IMR-90 (cell line): ENCODE results near the gene CD28. TPM values are rescaled to one million over a fixed set of nuclear protein-coding genes. Genes with fewer than 3 reads are reported as not detected.

Experiments
- ATAC-seq: fragments of 200-7000 bp; cut with Tn5 transposase; 2 replicates; pipeline ENCODE4 v1.9.1; 2020; ENCODE audit warnings: low read depth, mild to moderate bottlenecking, moderate library complexity
- BruUV-seq: library from RNA; stranded (reverse); fragments of 400-500 nt; replicated peaks from 2 replicates; lab custom pipeline; 2021; lab: Mats Ljungman, UMichigan
- CTCF ChIA-PET: fragments of 300-600 bp; formaldehyde crosslinking; extraction: SDS; loops from one replicate; lab custom pipeline; 2021; ENCODE audit warnings: antibody characterized with exemption; lab: Yijun Ruan, JAX
- POLR2A ChIA-PET: fragments of 300-600 bp; sonication (Branson Sonifier 250); formaldehyde crosslinking; loops from one replicate; lab custom pipeline; 2022; ENCODE audit warnings: antibody characterized with exemption; ENCODE audit not compliant: unreplicated experiment; lab: Charles Lee
- DNase-seq: peaks from one replicate; pipeline ENCODE4 v3.0.0; 2013
- H2AFZ ChIP-seq: replicated peaks from 2 replicates; pipeline ENCODE3; 2013; ENCODE audit warnings: low read length, mild to moderate bottlenecking; ENCODE audit not compliant: poor library complexity
- H2AK5ac ChIP-seq: 2 replicates; pipeline ENCODE4 v1.6.1; 2013; ENCODE audit warnings: low read depth, low read length, inconsistent platforms
- H2AK9ac ChIP-seq: replicated peaks from 2 replicates; pipeline ENCODE3; 2013; ENCODE audit warnings: mild to moderate bottlenecking, low read depth, low read length, moderate library complexity; ENCODE audit not compliant: poor library complexity
- H2BK120ac ChIP-seq: 2 replicates; pipeline ENCODE4 v1.6.1; 2013; ENCODE audit warnings: low read depth, low read length, inconsistent platforms
- H2BK15ac ChIP-seq: 3 replicates; pipeline ENCODE4 v1.6.1; 2013; ENCODE audit warnings: low read depth, low read length, inconsistent platforms
- H2BK20ac ChIP-seq: 2 replicates; pipeline ENCODE4 v1.6.1; 2013; ENCODE audit warnings: low read depth, mild to moderate bottlenecking, inconsistent platforms, low read length, moderate library complexity
- H2BK5ac ChIP-seq: 2 replicates; pipeline ENCODE4 v1.6.1; 2013; ENCODE audit warnings: mild to moderate bottlenecking, low read depth, low read length, inconsistent platforms; ENCODE audit not compliant: poor library complexity, severe bottlenecking
- H3K14ac ChIP-seq: replicated peaks from 2 replicates; pipeline ENCODE4 v1.6.1; 2013; ENCODE audit warnings: low read depth, low read length, inconsistent platforms
- H3K18ac ChIP-seq: 2 replicates; pipeline ENCODE4 v1.6.1; 2013; ENCODE audit warnings: low read depth, low read length, control low read depth
- H3K23ac ChIP-seq: 2 replicates; pipeline ENCODE4 v1.6.1; 2013; ENCODE audit warnings: low read depth, low read length, inconsistent platforms
- H3K27ac ChIP-seq: 2 replicates; pipeline ENCODE4 v1.5.1; 2013; ENCODE audit warnings: mild to moderate bottlenecking, control low read depth, low read length; ENCODE audit not compliant: insufficient read depth
- H3K27me3 ChIP-seq: 2 replicates; pipeline ENCODE4 v1.6.1; 2013; ENCODE audit warnings: low read length; ENCODE audit not compliant: control insufficient read depth, insufficient read depth
- H3K36me3 ChIP-seq: 2 replicates; pipeline ENCODE4 v1.6.1; 2013; ENCODE audit warnings: low read length, mixed read lengths; ENCODE audit not compliant: control insufficient read depth, insufficient read depth
- H3K4ac ChIP-seq: 2 replicates; pipeline ENCODE4 v1.6.1; 2013; ENCODE audit warnings: low read depth, low read length, inconsistent platforms
- H3K4me1 ChIP-seq: 2 replicates; pipeline ENCODE4 v1.6.1; 2013; ENCODE audit warnings: low read length, mixed read lengths; ENCODE audit not compliant: control insufficient read depth, insufficient read depth
- H3K4me2 ChIP-seq: 2 replicates; pipeline ENCODE4 v1.6.1; 2013; ENCODE audit warnings: low read depth, mild to moderate bottlenecking, control low read depth, low read length, moderate library complexity
- H3K4me3 ChIP-seq: 2 replicates; pipeline ENCODE4 v1.5.1; 2013; ENCODE audit warnings: low read depth, mild to moderate bottlenecking, control low read depth, low read length, moderate library complexity; ENCODE audit not compliant: insufficient read depth
- H3K56ac ChIP-seq: 2 replicates; pipeline ENCODE4 v1.6.1; 2013; ENCODE audit warnings: low read length, inconsistent platforms; ENCODE audit not compliant: insufficient read depth; ENCODE audit errors: extremely low read depth
- H3K79me1 ChIP-seq, 2 experiments: 2 replicates each; pipeline ENCODE4 v1.6.1; 2013; ENCODE audit warnings: low read length in 2 of 2, inconsistent platforms in 1 of 2, low read depth in 1 of 2
- H3K9ac ChIP-seq: 2 replicates; pipeline ENCODE4 v1.6.1; 2013; ENCODE audit warnings: low read depth, low read length, control low read depth
- H3K9me1 ChIP-seq: 2 replicates; pipeline ENCODE4 v1.6.1; 2013; ENCODE audit warnings: low read length, inconsistent platforms; ENCODE audit not compliant: insufficient read depth
- H3K9me3 ChIP-seq: 2 replicates; pipeline ENCODE4 v1.6.1; 2013; ENCODE audit warnings: low read length; ENCODE audit not compliant: control insufficient read depth, insufficient read depth
- H4K20me1 ChIP-seq: 2 replicates; pipeline ENCODE4 v1.6.1; 2013; ENCODE audit warnings: low read length, inconsistent platforms; ENCODE audit not compliant: insufficient read depth
- H4K5ac ChIP-seq: 2 replicates; pipeline ENCODE4 v1.6.1; 2013; ENCODE audit warnings: mild to moderate bottlenecking, low read depth, low read length, control low read depth
- H4K8ac ChIP-seq, 2 experiments: 2 replicates each; pipeline ENCODE4 v1.6.1; 2013; ENCODE audit warnings: low read depth in 2 of 2, low read length in 2 of 2, control low read depth in 1 of 2, inconsistent platforms in 1 of 2
- H4K91ac ChIP-seq: 2 replicates; pipeline ENCODE4 v1.6.1; 2013; ENCODE audit warnings: low read depth, low read length, inconsistent platforms; ENCODE audit not compliant: insufficient read depth
- BHLHE40 ChIP-seq: fragments of 150-350 bp; IDR thresholded peaks from 2 replicates; pipeline ENCODE4 v1.6.1; 2016; ENCODE audit warnings: mild to moderate bottlenecking, low read depth, low read length
- CEBPB ChIP-seq: IDR thresholded peaks from 2 replicates; pipeline ENCODE4 v1.6.1; 2012; ENCODE audit warnings: low read depth, low read length, improper control_type of control experiment
- NFE2L2 ChIP-seq: fragments of 150-350 bp; IDR thresholded peaks from 2 replicates; pipeline ENCODE4 v1.6.1; 2016; ENCODE audit warnings: low read depth, mild to moderate bottlenecking, low read length
- POLR2A ChIP-seq: IDR thresholded peaks from 2 replicates; pipeline ENCODE4 v1.6.1; 2012; ENCODE audit warnings: mild to moderate bottlenecking, low read depth, low read length
- RAD21 ChIP-seq: IDR thresholded peaks from 2 replicates; pipeline ENCODE4 v1.6.1; 2012; ENCODE audit warnings: low read length, improper control_type of control experiment
- SMC3 ChIP-seq: fragments of 150-350 bp; IDR thresholded peaks from 2 replicates; pipeline ENCODE4 v1.6.1; 2016; ENCODE audit warnings: low read depth, mild to moderate bottlenecking, antibody characterized with exemption, low read length, moderate library complexity
- WGBS, 2 experiments: methylation state at CpG; one replicate each; pipeline versions ENCODE4 v1.1.5 to v1.1.7; 2013; ENCODE audit warnings: missing lambda C conversion rate in 2 of 2; ENCODE audit not compliant: insufficient read length in 1 of 2; ENCODE audit errors: extremely low coverage in 2 of 2; 5-methylcytosine and 5-hydroxymethylcytosine counted together
- dilution Hi-C: fragments of 300-500 bp; cut with HindIII; formaldehyde crosslinking; loops from one replicate; pipeline ENCODE4 v1.14.3; 2018; ENCODE audit warnings: low sequenced_read_pairs; ENCODE audit not compliant: unreplicated experiment
- in situ Hi-C: fragments of 300-500 bp; cut with MboI; formaldehyde crosslinking; loops from 3 replicates; pipeline ENCODE4 v1.14.3; 2019; ENCODE audit warnings: low sequenced_read_pairs, inconsistent platforms, mixed read lengths
- intact Hi-C: fragments of 100-400 bp; cut with micrococcal nuclease; formaldehyde crosslinking; loops from 2 replicates; pipeline ENCODE4 v1.10.0; 2022
- polyA plus RNA-seq, 3 experiments: library from polyadenylated mRNA; depleted of rRNA; stranded (reverse); fragments of >200 nt; gene quantifications; 2 replicates each; pipeline ENCODE4 v1.2.3, GENCODE V29; 2012; ENCODE audit warnings: low replicate concordance in 1 of 3
- total RNA-seq: library from RNA; depleted of rRNA; stranded (reverse); fragments of >200 nt; gene quantifications from 2 replicates; pipeline ENCODE4 v1.2.3, GENCODE V29; 2012
- TF ChIP-seq, protein P1 (sequence below): fragments of 150-350 bp; IDR thresholded peaks from 2 replicates; pipeline ENCODE4 v1.6.1; 2017; ENCODE audit warnings: mild to moderate bottlenecking, antibody characterized with exemption, low read length, low read depth
- TF ChIP-seq, protein P2 (sequence below): conservative IDR thresholded peaks from 2 replicates; pipeline ENCODE4 v1.5.1; 2012; ENCODE audit warnings: mild to moderate bottlenecking, low read depth, low read length, improper control_type of control experiment

The CD28 gene
- total and polyA plus RNA-seq, 2 of the 4 experiments (the other 2 are of a cell fraction) = not detected

DNA sequence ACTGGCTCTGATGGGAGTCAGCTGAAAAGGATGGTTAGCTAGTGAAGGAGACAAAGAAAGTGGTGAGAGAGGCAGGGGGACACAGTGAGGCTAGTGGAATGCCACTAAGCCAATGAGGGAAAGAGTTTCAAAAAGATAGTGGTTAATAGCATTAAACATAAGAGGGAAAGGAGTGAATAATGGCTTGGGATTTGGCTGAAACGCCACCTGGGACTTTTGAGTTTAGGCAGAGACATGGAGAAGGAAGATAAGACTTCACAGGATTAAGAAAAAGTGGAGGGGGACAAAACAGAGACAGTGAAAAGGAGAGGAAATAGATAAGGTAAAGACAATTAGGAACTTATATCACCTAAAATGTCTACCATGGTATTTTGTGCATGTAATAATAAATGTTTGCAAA lies 6.9 kb downstream of the CD28 start:
- in situ Hi-C loops = no loop called here
- dilution Hi-C loops = no loop called here

More for the DNA sequence above, 6.9 kb downstream of the CD28 start:
- no peak overlapping the region for H2BK120ac ChIP-seq
- no peaks in the 10 kb centered on the region for H3K9me3 ChIP-seq
- 20% methylated on average over 1 of the region's 1 CpG; no CpG with 5 or more reads in 1 of the 2 experiments for WGBS, 2 experiments
- no peak overlapping the region for H3K27ac ChIP-seq
- H4K20me1 ChIP-seq = no peaks in the 10 kb centered on the region
- no TSS peak for BruUV-seq
- no peak overlapping the region for H3K9ac ChIP-seq
- no peaks in the 10 kb centered on the region for H3K4me1 ChIP-seq
- no peak overlapping the region for H2BK5ac ChIP-seq
- H3K4ac ChIP-seq = no peak overlapping the region
- no peaks in the 10 kb centered on the region for H3K36me3 ChIP-seq
- H3K4me2 ChIP-seq = no peak overlapping the region
- no peak overlapping the region for H3K18ac ChIP-seq
- no peak overlapping the region for H4K91ac ChIP-seq
- no peak overlapping the region for H3K4me3 ChIP-seq
- TF ChIP-seq SMC3 (no peak), NFE2L2 (no peak), POLR2A (no peak), CEBPB (no peak), RAD21 (no peak), BHLHE40 (no peak)
- TF ChIP-seq, protein P1, sequence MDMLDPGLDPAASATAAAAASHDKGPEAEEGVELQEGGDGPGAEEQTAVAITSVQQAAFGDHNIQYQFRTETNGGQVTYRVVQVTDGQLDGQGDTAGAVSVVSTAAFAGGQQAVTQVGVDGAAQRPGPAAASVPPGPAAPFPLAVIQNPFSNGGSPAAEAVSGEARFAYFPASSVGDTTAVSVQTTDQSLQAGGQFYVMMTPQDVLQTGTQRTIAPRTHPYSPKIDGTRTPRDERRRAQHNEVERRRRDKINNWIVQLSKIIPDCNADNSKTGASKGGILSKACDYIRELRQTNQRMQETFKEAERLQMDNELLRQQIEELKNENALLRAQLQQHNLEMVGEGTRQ = no peak
- TF ChIP-seq, protein P2, sequence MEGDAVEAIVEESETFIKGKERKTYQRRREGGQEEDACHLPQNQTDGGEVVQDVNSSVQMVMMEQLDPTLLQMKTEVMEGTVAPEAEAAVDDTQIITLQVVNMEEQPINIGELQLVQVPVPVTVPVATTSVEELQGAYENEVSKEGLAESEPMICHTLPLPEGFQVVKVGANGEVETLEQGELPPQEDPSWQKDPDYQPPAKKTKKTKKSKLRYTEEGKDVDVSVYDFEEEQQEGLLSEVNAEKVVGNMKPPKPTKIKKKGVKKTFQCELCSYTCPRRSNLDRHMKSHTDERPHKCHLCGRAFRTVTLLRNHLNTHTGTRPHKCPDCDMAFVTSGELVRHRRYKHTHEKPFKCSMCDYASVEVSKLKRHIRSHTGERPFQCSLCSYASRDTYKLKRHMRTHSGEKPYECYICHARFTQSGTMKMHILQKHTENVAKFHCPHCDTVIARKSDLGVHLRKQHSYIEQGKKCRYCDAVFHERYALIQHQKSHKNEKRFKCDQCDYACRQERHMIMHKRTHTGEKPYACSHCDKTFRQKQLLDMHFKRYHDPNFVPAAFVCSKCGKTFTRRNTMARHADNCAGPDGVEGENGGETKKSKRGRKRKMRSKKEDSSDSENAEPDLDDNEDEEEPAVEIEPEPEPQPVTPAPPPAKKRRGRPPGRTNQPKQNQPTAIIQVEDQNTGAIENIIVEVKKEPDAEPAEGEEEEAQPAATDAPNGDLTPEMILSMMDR = no peak
- H2BK15ac ChIP-seq = no peak overlapping the region
- DNase-seq (no peak), ATAC-seq (no peak)
- no peak overlapping the region for H2BK20ac ChIP-seq
- no peak overlapping the region for H3K14ac ChIP-seq
- ChIA-PET POLR2A (no interaction called here), CTCF (no interaction called here)
- no peak overlapping the region for H4K5ac ChIP-seq
- H2AK9ac ChIP-seq = no peak overlapping the region
- H3K27me3 ChIP-seq = peaks cover 4% of the 10 kb centered on the region
- intact Hi-C loops = no loop called here
- H3K56ac ChIP-seq = no peak overlapping the region
- H2AK5ac ChIP-seq = no peak overlapping the region
- no peak overlapping the region for H4K8ac ChIP-seq
- no peaks in the 10 kb centered on the region for H3K79me1 ChIP-seq
- no peak overlapping the region for H3K23ac ChIP-seq
- H3K9me1 ChIP-seq = no peaks in the 10 kb centered on the region
- H2AFZ ChIP-seq = no peak overlapping the region
